H1 (cell line): ENCODE data around the gene IQCE. TPM values are rescaled to one million over a fixed set of nuclear protein-coding genes. Genes with fewer than 3 reads are reported as not detected.

Source experiments
- BACH1 ChIP-seq: IDR thresholded peaks from 2 replicates; pipeline ENCODE4 v1.6.1; 2012; ENCODE audit warnings: low read length, improper control_type of control experiment
- BRCA1 ChIP-seq: IDR thresholded peaks from 2 replicates; pipeline ENCODE4 v1.6.1; 2012; ENCODE audit warnings: low read depth, low read length, improper control_type of control experiment
- CEBPB ChIP-seq: IDR thresholded peaks from 2 replicates; pipeline ENCODE4 v1.6.1; 2012; ENCODE audit warnings: low read depth, low read length
- CHD7 ChIP-seq: fragments of 300-600 bp; sonication (generic); IDR thresholded peaks from 2 replicates; pipeline ENCODE4 v1.7.1; 2012; ENCODE audit warnings: low read length, moderate library complexity, mild to moderate bottlenecking, inconsistent platforms; ENCODE audit not compliant: insufficient replicate concordance
- EGR1 ChIP-seq: IDR thresholded peaks from 2 replicates; pipeline ENCODE4 v1.6.1; 2011; ENCODE audit warnings: low read depth, low read length, borderline replicate concordance
- EP300 ChIP-seq, 2 experiments: IDR thresholded peaks; 1 replicate in 1 of 2; 2 replicates in 1 of 2; pipeline ENCODE4 v1.6.1; 2011 to 2012; ENCODE audit warnings: low read depth in 2 of 2, low read length in 2 of 2, mild to moderate bottlenecking in 2 of 2, borderline replicate concordance in 1 of 2, inconsistent platforms in 1 of 2, moderate library complexity in 1 of 2
- GTF2F1 ChIP-seq: IDR thresholded peaks from 2 replicates; pipeline ENCODE4 v1.6.1; 2012; ENCODE audit warnings: low read depth, low read length, improper control_type of control experiment, borderline replicate concordance
- KDM4A ChIP-seq: IDR thresholded peaks from one replicate; pipeline ENCODE4 v1.7.1; 2012; ENCODE audit warnings: low read depth, mild to moderate bottlenecking, moderate library complexity, low read length, inconsistent platforms; ENCODE audit not compliant: severe bottlenecking
- SP2 ChIP-seq: IDR thresholded peaks from 2 replicates; pipeline ENCODE4 v1.6.1; 2012; ENCODE audit warnings: mild to moderate bottlenecking, low read length, inconsistent platforms
- TAF1 ChIP-seq: IDR thresholded peaks from 2 replicates; pipeline ENCODE4 v1.6.1; 2011; ENCODE audit warnings: mild to moderate bottlenecking, low read depth, low read length
- TBP ChIP-seq: IDR thresholded peaks from 2 replicates; pipeline ENCODE4 v1.6.1; 2011; ENCODE audit warnings: low read depth, low read length, improper control_type of control experiment
- polyA plus RNA-seq, 7 experiments: library from polyadenylated mRNA; depleted of rRNA in 3 of 7; stranded (reverse) in 5 of 7; unstranded in 2 of 7; fragments of >200 nt in 5 of 7; fragments of 200-250 nt in 2 of 7; gene quantifications; 1 replicate in 5 of 7; 2 replicates in 1 of 7; 4 replicates in 1 of 7; pipeline versions ENCODE4 v1.2.1 to v1.2.3, GENCODE V29; 2011 to 2013; ENCODE audit warnings: missing spikeins in 2 of 7, mixed read lengths in 2 of 7
- total RNA-seq: library from RNA; stranded (reverse); fragmentation: NEBNext Ultra II Directional; extraction: Animal tissue kit (Norgen Biotek cat#: 25700); gene quantifications from 2 replicates; pipeline ENCODE4 v1.2.1, GENCODE V29; 2021

IQCE gene
- total and polyA plus RNA-seq, 2 of the 8 experiments (the other 6 are each of a cell fraction or from before 2014, with no cell fraction given): 2.2 to 4.9 TPM

DNA sequence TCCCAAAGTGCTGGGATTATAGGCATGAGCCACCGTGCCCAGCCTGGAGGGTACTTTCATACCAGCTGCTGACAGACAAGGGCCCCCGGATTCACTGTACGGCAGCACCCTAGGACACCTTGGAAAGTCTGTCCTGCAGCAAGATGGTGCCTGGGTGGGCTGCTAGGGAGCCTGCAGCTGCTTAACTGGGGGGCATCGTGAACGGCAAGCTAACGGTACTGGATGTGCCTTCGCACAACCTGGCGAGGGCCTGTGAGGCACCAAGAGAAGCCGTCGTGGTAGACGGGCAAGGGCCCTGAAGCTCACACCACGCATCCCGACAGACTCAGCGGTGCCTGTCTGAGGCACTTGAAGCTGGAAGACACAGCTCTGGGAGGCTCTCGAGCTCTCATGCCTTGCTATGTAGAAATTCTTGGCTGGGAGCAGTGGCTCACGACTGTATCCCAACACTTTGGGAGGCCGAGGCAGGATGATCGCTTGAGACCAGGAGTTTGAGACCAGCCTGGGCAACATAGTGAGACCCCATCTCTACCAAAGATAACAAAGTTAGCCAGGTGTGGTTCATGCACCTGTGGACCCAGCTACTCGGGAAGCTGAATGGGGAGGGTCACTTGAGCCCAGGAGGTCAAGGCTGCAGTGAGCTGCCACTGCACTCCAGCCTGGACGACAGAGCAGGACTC lies 12.9 kb upstream of the IQCE start (continued):
- no peak for TF ChIP-seq CHD7
- TF ChIP-seq EP300 (IDR thresholded peaks at IDR 0.05; ENCODE audit: borderline replicate concordance in 1 of 2, low read depth in 2 of 2, low read length in 2 of 2): no peak
- no peak for TF ChIP-seq GTF2F1
- TF ChIP-seq BRCA1: no peak
- TF ChIP-seq EGR1: no peak
- TF ChIP-seq BACH1: no peak
- TF ChIP-seq SP2: no peak
- no peak for TF ChIP-seq CEBPB
- no peak for TF ChIP-seq KDM4A
- no peak for TF ChIP-seq TAF1
- TF ChIP-seq TBP: no peak
- TF ChIP-seq, all 59 proteins: peak for 0
